Transverse colon (tissue), 4 donors: Measurements from ENCODE around the gene SPRN. TPM values are rescaled to one million over a fixed set of nuclear protein-coding genes. Genes with fewer than 3 reads are reported as not detected.

Source experiments
- DNase-seq: peaks from one replicate; pipeline ENCODE4 v3.0.0-alpha.2; 2019
- H3K27ac ChIP-seq, 4 donors: fragments of 200-600 bp; sonication (generic); 2 replicates each; pipeline ENCODE4 v1.5.1; 2016 to 2018; ENCODE audit warnings: inconsistent platforms in 4 of 4
- H3K27me3 ChIP-seq: fragments of 200-600 bp; sonication (generic); 2 replicates; pipeline ENCODE4 v1.5.1; 2017; ENCODE audit warnings: inconsistent platforms
- H3K36me3 ChIP-seq, 4 donors: fragments of 200-600 bp; sonication (generic); 2 replicates each; pipeline ENCODE4 v1.5.1; 2017 to 2019; ENCODE audit warnings: inconsistent platforms in 4 of 4
- H3K4me1 ChIP-seq, 4 donors: fragments of 200-600 bp; sonication (generic); 2 replicates each; pipeline ENCODE4 v1.5.1; 2017 to 2020; ENCODE audit warnings: inconsistent platforms in 4 of 4
- H3K4me3 ChIP-seq, 4 donors: fragments of 200-600 bp; sonication (generic); 1 replicate in 1 of 4; 2 replicates in 3 of 4; pipeline versions ENCODE4 v1.5.1 to v1.6.1; 2017 to 2019; ENCODE audit warnings: inconsistent platforms in 4 of 4
- H3K9me3 ChIP-seq, 2 donors: fragments of 200-600 bp; sonication (generic); 2 replicates each; pipeline ENCODE4 v1.5.1; 2017 to 2019; ENCODE audit warnings: inconsistent platforms in 2 of 2
- EP300 ChIP-seq: sonication (generic); formaldehyde crosslinking; IDR thresholded peaks from one replicate; pipeline ENCODE4 v1.6.1; 2017; ENCODE audit warnings: antibody characterized with exemption, low read depth
- POLR2A ChIP-seq: fragments of 450-650 bp; IDR thresholded peaks from one replicate; pipeline ENCODE4 v1.6.1; 2016; ENCODE audit warnings: antibody characterized with exemption, mild to moderate bottlenecking, moderate library complexity
- POLR2AphosphoS5 ChIP-seq, 3 donors: sonication (generic); formaldehyde crosslinking; IDR thresholded peaks; one replicate each; pipeline ENCODE4 v1.6.1; 2016; ENCODE audit warnings: antibody characterized with exemption in 3 of 3
- WGBS, 2 donors: methylation state at CpG; one replicate each; pipeline ENCODE4 v1.1.5; 2018; ENCODE audit warnings: low coverage in 1 of 2; 5-methylcytosine and 5-hydroxymethylcytosine counted together
- in situ Hi-C, 4 donors: fragments of 200-750 bp; cut with MboI; loops; one replicate each; pipeline versions ENCODE4 v1.15.0 to v1.15.1; 2017; ENCODE audit warnings: low sequenced_read_pairs in 3 of 4, low pct_ligation_motif_present in 1 of 4, low pct_unique_long_range_greater_than_20kb in 1 of 4
- intact Hi-C: fragments of 100-400 bp; cut with DNase I; formaldehyde crosslinking; loops from one replicate; pipeline ENCODE4 v1.15.1; 2023; ENCODE audit warnings: low total_unique reads
- total RNA-seq, 4 donors: library from RNA; depleted of rRNA; stranded (reverse); fragments of >200 nt; gene quantifications; one replicate each; pipeline ENCODE4 v1.1.0, GENCODE V29; 2016
- TF ChIP-seq, protein P1 (sequence below), 5 experiments: fragments of 200-600 bp in 3 of 5; fragments of 450-650 bp in 2 of 5; sonication (generic) in 3 of 5; IDR thresholded peaks; 1 replicate in 2 of 5; 2 replicates in 3 of 5; pipeline ENCODE4 v1.5.1; 2016 to 2017; ENCODE audit warnings: antibody characterized with exemption in 5 of 5, inconsistent platforms in 3 of 5, mild to moderate bottlenecking in 2 of 5, moderate library complexity in 1 of 5

Gene SPRN
- total RNA-seq, 4 donors from 2014 or later: not detected

DNA sequence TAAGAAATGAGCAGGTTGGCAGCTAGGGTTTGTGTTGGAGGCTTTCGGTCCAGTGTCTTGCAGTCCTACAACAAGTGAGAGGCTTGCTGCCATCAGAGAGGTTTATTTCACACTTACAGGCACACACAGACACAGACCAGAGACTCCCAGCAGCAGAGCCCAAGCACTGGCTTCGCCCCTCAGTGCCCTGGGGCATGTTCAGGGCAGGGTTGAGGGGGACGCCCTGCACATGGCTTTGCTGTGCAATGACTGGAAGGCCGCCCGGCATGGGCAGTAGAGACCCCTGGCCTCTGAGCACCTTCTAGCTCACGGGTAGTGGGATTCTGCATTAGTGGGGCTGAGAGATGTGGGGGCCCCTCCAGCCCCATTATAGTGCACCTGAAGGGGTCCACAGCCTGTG, 3.8 kb downstream of the SPRN start:
- Histone ChIP-seq H3K27ac (no peak overlapping the region), H3K27me3 (peaks cover 17% of the 10 kb centered on the region), H3K36me3 (peaks cover 0 to 3% (median under 1%) of the 10 kb centered on the region in 4 donors), H3K4me1 (peaks cover 0 to 8% (median 3%) of the 10 kb centered on the region in 4 donors), H3K4me3 (no peak overlapping the region), H3K9me3 (no peaks in the 10 kb centered on the region)
- in situ Hi-C loops: no loop called here
- intact Hi-C loops: no loop called here
- WGBS, 2 donors: 100% methylated on average over 5 of the region's 6 CpGs; no CpG with 5 or more reads in 1 of the 2 donors
- TF ChIP-seq EP300: no peak
- TF ChIP-seq POLR2A: no peak
- no peak for TF ChIP-seq POLR2AphosphoS5 (IDR thresholded peaks at IDR 0.05)
- TF ChIP-seq, protein P1, sequence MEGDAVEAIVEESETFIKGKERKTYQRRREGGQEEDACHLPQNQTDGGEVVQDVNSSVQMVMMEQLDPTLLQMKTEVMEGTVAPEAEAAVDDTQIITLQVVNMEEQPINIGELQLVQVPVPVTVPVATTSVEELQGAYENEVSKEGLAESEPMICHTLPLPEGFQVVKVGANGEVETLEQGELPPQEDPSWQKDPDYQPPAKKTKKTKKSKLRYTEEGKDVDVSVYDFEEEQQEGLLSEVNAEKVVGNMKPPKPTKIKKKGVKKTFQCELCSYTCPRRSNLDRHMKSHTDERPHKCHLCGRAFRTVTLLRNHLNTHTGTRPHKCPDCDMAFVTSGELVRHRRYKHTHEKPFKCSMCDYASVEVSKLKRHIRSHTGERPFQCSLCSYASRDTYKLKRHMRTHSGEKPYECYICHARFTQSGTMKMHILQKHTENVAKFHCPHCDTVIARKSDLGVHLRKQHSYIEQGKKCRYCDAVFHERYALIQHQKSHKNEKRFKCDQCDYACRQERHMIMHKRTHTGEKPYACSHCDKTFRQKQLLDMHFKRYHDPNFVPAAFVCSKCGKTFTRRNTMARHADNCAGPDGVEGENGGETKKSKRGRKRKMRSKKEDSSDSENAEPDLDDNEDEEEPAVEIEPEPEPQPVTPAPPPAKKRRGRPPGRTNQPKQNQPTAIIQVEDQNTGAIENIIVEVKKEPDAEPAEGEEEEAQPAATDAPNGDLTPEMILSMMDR (IDR thresholded peaks at IDR 0.05): no peak
- no peak for DNase-seq

DNA sequence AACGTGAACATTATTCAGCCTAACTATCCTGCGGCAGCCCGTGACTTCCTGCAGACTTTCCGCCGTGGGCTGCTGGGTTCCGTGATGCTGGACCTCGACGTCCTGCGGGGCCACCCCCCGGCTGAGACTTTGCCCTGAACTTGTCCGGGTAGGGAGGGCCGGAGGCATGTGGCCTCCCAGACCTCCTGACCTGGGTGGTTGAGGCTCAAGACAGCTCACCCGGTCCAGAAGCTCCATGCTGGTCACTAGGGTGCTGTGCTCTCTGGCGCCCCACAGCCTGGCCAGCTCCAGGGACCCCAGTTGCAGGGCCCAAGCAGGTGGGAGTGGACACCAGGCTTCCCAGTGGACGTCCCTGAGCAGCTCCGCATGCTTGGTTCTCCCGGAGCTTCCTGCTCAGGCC, 4.4 kb downstream of the SPRN start:
- no peaks in the 10 kb centered on the region for H3K9me3 ChIP-seq
- peaks cover 0 to 6% (median 2%) of the 10 kb centered on the region in 4 donors for H3K36me3 ChIP-seq
- DNase-seq: no peak
- WGBS, 2 donors: 92 to 96% methylated on average over 5 to 17 of the region's 17 CpGs
- H3K27ac ChIP-seq: no peak overlapping the region
- peaks cover 17% of the 10 kb centered on the region for H3K27me3 ChIP-seq
- in situ Hi-C loops: no loop called here
- H3K4me1 ChIP-seq: peaks cover 0 to 8% (median 3%) of the 10 kb centered on the region in 4 donors
- H3K4me3 ChIP-seq: no peak overlapping the region
- TF ChIP-seq POLR2AphosphoS5 (IDR thresholded peaks at IDR 0.05): no peak
- TF ChIP-seq, protein P1 (IDR thresholded peaks at IDR 0.05): no peak
- TF ChIP-seq EP300: no peak
- no peak for TF ChIP-seq POLR2A
- intact Hi-C loops: no loop called here

DNA sequence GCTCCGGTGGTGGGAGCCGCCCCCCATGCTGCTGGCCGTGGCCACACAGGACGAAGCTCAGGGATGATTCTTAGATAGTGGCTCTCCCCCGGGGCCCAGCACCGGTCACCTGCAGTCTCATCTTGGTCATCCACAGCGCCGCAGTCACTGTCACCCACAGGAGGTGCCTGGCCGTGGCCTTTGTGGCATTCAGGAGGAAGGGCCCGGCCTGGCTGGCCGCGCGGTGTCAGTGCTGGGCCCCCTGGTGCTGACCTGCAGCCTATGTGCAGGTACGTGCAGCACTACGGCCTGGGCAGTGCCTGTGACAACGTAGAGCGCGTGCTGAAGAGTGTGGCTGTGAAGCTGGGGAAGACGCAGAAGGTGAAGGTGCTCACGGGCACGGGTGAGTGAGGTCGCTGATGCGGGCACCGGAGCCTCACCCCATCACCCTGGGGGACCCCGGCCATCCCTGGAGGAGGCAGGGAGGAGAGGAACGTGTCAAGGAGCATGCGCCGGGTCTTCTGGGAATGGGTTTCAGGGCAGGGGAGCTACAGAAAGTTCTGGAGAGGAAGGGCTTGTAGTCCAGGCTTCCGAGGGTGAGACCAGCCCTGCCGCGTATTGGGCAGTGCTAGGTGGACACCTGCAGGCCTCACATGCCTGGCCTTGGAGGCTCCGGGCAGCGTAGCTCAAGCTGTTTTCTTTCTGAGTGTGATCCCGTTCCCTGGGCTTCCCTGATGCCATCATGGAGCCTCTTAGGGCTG, 5.0 kb downstream of the SPRN start:
- WGBS, 2 donors: 94% methylated on average over 22 of the region's 34 CpGs; no CpG with 5 or more reads in 1 of the 2 donors
- Histone ChIP-seq H3K27me3 (peaks cover 17% of the 10 kb centered on the region), H3K4me3 (no peak overlapping the region), H3K4me1 (peaks cover 0 to 8% (median 3%) of the 10 kb centered on the region in 4 donors), H3K9me3 (no peaks in the 10 kb centered on the region), H3K27ac (no peak overlapping the region), H3K36me3 (peaks cover 0 to 6% (median 2%) of the 10 kb centered on the region in 4 donors)
- intact Hi-C loops (no loop called here), in situ Hi-C loops (no loop called here)
- TF ChIP-seq POLR2AphosphoS5 (IDR thresholded peaks at IDR 0.05) (no peak), POLR2A (no peak), EP300 (no peak)
- TF ChIP-seq, protein P1 (IDR thresholded peaks at IDR 0.05): no peak
- no peak for DNase-seq

DNA sequence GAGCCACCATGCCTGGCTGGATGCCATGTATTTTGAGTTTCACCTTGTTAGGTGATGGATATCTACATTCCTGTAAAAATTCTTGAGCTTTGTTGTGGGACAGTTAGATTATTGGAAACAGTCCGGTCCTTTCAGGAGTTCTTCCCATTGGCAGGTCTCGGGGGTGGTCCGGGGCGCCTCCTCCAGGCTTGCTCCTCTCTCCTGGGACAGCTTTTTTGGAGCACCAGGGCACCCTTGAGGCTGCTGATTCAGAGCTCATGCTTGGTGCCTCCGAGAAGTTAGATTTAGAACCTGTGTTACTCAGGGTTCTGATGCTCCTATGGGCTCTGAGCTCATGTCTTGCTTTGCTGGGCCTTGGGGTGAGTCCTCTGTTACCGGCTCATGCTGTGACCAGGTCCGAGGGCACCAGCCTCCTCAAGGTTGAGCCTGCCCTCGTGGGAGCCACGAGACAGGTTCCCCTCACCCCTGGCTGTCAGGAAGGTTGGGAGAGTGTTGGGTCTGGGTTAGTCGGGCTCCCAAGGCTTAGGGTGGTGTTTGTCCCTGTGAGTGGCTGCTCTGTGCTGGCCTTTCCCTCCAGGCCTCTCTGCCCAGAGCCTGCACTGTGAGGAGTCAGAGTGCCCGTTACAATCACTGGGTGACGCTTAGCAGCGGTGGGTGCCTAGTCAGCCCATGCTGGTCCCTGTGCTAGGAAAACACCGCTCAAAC, 6.0 kb downstream of the SPRN start:
- Histone ChIP-seq H3K27ac (no peak overlapping the region), H3K4me1 (peaks cover 0 to 6% (median 3%) of the 10 kb centered on the region in 4 donors), H3K36me3 (peaks cover 0 to 8% (median 3%) of the 10 kb centered on the region in 4 donors), H3K9me3 (no peaks in the 10 kb centered on the region), H3K4me3 (no peak overlapping the region), H3K27me3 (peaks cover 14% of the 10 kb centered on the region)
- intact Hi-C loops (no loop called here), in situ Hi-C loops (no loop called here)
- WGBS, 2 donors: 95 to 96% methylated on average over 4 to 14 of the region's 14 CpGs
- no peak for DNase-seq
- TF ChIP-seq EP300 (no peak), POLR2AphosphoS5 (IDR thresholded peaks at IDR 0.05) (no peak), POLR2A (no peak)
- TF ChIP-seq, protein P1 (IDR thresholded peaks at IDR 0.05): no peak
